Mammary epithelial cell (primary cell): ENCODE results near the gene ATP8A2.

Source experiments
- CTCF ChIP-seq, 2 donors: IDR thresholded peaks in 1 of 2; conservative IDR thresholded peaks in 1 of 2; 2 replicates each; pipeline ENCODE4 v1.5.1; 2011 to 2012; ENCODE audit warnings: inconsistent platforms in 2 of 2, low read length in 2 of 2, mild to moderate bottlenecking in 2 of 2, control low read depth in 1 of 2, low read depth in 1 of 2; ENCODE audit not compliant: insufficient read depth in 1 of 2; ENCODE audit errors: extremely low read depth in 1 of 2
- EZH2 ChIP-seq: IDR thresholded peaks from 2 replicates; pipeline ENCODE4 v1.6.1; 2012; ENCODE audit warnings: low read length, inconsistent platforms, borderline replicate concordance

- TF ChIP-seq CTCF (conservative IDR thresholded peaks at IDR 0.05 in 1 of 2, IDR thresholded peaks at IDR 0.05 in 1 of 2; ENCODE audit: extremely low read depth in 1 of 2, insufficient read depth in 1 of 2, low read depth in 1 of 2, low read length in 2 of 2), result no peak
- TF ChIP-seq EZH2, result no peak
Observed at GRCh38 chr13:25529425-25529824, 157.7 kb downstream of the ATP8A2 start.
